HG03354 (cell line): ENCODE data around the gene CDH4.

ENCODE experiments used
- ATAC-seq: cut with Tn5 transposase; IDR thresholded peaks from one replicate; pipeline ENCODE4 v1.9.1; 2021; ENCODE audit warnings: mild to moderate bottlenecking; ENCODE audit not compliant: unreplicated experiment, poor library complexity, severe bottlenecking

The CDH4 gene

GRCh38 chr20:61660559-61660958, 408.5 kb downstream of the CDH4 start:
- no peak for ATAC-seq

DNA sequence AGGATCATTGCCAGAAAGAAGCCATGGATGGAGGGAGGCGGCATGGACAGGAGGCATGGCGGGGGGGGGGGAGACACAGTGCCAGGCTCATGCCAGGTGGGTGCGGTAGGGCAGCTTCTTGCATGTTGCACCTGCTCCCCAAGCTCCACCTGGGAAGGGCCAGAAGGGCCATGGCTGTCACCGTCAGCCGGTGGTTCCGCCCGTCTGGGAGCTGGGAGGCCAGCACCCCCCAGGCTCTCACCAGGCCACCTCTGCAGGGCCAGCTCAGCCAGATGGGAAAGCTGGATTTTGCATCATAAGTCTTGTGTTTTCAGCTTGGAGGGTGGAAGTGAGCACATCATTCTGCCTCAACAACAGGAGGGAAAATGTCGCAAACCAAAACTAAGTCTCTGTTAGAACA, 409.0 kb downstream of the CDH4 start:
- no peak for ATAC-seq

DNA sequence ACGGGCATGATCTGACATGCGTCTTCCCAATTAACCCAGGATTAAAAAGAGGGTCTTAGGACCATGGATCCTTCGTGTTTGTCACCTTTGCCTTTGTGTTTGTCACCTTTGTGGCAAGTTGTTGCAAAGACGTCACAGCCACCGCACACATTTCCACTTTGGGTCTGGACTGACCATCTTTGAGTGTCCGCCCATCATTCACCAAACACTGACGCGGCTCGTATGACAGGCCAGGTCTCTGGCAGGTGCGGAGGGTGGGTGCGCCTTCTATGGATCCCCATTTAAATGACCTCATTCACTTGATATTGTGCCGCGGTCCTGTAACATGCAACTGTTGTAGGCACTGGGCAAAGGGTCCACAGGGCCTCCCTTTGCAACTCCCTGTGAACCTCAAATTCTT, 409.5 kb downstream of the CDH4 start:
- no peak for ATAC-seq

GRCh38 chr20:61662226-61662967, 410.3 kb downstream of the CDH4 start:
- ATAC-seq, result no peak

DNA sequence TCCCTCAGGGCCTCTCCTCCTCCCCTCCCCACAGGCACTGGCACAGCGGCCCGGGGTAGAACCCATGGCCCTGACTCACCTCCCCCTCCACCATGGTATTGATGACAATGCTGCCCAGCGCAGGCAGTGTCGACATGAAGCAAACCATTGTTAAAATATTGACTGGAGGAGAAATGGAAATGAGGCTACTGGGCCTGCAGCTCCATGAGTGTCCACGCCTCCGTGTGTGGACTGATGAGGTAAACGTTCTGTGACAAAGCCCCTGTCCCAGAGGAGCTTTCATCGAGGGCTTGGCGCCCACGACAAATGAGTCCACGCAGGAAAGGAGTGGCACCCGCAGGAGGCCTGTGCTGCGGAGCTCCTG, 410.9 kb downstream of the CDH4 start:
- no peak for ATAC-seq

DNA sequence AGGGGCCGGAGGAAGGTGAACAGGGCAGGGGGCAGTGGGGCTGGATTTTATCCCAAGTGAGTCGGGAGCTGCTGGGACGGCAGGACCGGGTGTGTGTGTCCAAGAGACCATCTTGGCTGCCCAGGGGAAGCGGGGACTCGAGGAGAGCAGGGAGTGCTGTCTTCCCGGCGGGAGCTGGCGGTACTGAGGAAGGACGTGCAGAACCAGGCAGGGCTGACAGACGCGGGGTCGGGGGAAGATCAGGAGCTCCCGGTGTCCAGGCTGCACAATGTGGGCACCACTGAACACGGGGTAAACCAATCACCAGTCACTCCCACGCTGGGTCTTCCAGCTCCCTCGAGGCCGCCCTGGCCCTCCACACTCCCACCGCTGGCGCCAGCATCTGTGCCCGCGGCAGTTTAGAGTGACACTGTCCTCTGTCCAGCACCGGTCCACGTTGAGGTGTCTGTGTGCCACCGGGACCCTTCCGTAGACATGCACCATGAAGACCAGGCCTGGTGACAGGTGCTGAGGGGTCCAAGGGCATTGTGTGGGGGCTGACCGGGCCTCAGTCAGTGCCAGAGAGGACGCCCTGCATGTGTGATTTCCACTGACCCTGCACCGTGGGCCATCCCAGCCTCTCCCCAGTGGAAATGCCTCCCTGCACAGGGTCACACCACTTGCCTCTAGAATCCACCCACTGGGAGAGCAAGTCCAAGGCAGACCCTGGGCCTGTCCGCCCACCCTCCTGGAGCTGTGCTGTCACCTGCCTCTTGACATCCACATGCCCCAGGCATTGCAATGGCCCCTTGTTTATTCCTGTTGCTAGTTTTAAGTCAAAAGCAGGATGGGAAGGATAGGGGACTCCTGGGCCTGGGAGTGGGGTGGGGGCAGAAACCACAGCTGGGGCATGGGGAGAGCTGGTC, 411.7 kb downstream of the CDH4 start:
- ATAC-seq, result no peak

GRCh38 chr20:61664556-61665320, 412.7 kb downstream of the CDH4 start:
- ATAC-seq, result no peak

- no peak for ATAC-seq
Observed at GRCh38 chr20:61665528-61666470, 413.7 kb downstream of the CDH4 start.

DNA sequence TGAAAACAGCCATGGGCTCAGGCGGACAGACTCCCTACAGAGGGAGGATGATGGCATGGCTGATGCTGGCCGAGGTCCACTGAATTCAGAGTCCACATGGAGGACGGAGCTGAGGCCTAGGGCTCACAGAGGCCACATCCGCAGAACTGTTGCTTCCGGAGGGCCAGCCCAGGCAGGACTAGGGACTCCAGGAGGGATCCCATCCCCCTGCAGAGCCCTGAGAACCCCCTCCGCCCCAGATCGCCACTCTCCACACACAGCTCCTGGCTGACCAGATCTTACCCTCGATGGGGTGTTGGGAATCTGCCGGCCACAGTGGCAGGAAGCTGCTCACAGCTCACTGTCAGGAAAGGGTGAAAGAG, 414.4 kb downstream of the CDH4 start:
- no peak for ATAC-seq

GRCh38 chr20:61667056-61667792, 415.2 kb downstream of the CDH4 start:
- no peak for ATAC-seq

DNA sequence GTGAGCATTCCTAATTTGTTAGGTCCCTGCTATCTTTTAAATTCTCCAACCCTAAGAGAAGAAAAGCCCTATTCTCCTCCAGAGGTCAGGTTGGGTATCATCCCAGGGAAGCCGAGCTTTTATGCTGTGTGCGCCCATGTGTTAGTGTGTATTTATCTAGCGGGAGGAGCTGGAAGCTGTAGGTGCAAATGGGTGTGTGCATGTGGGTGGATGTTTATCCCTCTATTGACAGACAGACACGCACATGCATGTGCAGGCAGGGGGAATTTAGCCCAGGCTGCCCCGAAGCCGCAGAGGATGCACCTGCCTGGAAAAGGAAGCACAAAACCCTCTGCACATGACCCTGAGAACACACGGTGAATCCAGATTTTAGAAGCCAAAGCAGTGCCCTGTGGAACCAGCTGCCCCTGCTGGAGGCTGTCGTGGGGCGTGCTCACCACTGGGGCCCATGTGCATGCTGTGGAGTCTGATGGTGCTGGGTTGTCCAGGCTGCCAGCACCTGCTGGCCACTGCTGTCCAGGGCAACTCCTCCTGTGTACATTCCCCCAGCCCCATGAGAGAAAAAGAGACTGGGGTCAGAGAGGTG, 416.1 kb downstream of the CDH4 start:
- no peak for ATAC-seq

DNA sequence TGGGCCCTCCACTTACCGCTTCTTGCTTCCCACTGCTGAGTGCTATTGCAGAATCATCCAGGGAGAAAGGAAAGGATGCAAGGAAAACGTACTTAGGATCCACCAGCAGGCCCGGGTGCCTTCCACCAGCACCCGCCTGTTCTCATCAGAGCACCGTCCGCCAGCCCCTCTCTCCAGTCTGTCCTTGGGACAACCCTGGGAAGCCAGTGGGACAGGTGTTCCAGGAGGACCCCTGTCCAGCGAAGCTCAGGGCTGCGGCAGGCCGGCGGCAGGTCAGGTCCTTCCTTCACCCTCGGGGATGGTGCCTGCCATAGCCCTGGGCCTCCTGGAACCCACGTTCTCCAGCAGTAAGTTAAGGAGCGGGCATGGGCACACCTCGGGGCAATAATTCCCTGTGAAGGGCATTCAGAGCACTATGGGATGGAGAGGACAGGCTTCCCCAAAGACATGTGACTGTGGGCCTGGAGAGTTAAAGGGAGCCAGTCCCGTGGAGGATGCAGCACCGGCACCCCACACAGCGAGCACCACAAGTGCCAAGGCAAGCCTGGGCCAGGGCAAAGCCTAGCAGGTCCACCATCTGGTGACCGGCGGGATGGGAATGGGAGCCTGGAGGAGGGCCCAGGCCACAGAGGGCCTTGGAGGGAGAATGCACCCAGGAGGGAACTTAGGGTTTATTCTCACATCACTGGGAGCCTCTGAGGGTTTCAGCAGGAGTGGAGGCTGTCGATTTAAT, 416.9 kb downstream of the CDH4 start:
- ATAC-seq, result no peak

GRCh38 chr20:61670274-61670673, 418.2 kb downstream of the CDH4 start:
- no peak for ATAC-seq

- no peak for ATAC-seq
Observed at GRCh38 chr20:61671559-61671958, 419.5 kb downstream of the CDH4 start.

GRCh38 chr20:61673152-61673847, 421.2 kb downstream of the CDH4 start:
- no peak for ATAC-seq

DNA sequence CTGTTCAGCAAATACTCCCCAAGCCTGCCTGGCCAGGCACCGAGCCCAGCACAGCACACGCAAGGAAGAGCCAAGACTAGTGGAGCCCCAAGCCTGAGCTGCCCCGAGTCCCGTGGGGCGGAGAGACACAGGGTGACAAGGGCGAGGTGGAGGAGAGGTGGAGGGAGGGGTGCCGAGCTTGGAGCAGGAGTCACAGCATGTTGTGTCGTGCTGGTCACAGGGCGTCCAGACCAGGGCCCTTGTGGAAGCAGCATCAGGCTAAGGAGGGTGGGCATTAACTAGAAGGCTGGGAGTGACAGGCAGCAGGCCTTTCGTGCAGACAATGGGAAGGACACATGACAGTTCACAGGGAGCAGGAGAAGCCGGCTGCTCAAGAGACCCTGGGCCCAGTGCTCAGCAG, 422.1 kb downstream of the CDH4 start:
- ATAC-seq, result no peak

- no peak for ATAC-seq
Observed at GRCh38 chr20:61674688-61675087, 422.6 kb downstream of the CDH4 start.
